Endothelial cell of hepatic sinusoid (primary cell): ENCODE results near the gene C6orf47.
"Not testable (repeated sequence)": the region's sequence is repeated elsewhere in the genome, so short reads cannot be mapped to it uniquely, and the experiment has no call there.

Experiments used
- in situ Hi-C: cut with HindIII; loops from 2 replicates; pipeline ENCODE4 v1.10.0; 2017; ENCODE audit warnings: low sequenced_read_pairs

Gene C6orf47

DNA sequence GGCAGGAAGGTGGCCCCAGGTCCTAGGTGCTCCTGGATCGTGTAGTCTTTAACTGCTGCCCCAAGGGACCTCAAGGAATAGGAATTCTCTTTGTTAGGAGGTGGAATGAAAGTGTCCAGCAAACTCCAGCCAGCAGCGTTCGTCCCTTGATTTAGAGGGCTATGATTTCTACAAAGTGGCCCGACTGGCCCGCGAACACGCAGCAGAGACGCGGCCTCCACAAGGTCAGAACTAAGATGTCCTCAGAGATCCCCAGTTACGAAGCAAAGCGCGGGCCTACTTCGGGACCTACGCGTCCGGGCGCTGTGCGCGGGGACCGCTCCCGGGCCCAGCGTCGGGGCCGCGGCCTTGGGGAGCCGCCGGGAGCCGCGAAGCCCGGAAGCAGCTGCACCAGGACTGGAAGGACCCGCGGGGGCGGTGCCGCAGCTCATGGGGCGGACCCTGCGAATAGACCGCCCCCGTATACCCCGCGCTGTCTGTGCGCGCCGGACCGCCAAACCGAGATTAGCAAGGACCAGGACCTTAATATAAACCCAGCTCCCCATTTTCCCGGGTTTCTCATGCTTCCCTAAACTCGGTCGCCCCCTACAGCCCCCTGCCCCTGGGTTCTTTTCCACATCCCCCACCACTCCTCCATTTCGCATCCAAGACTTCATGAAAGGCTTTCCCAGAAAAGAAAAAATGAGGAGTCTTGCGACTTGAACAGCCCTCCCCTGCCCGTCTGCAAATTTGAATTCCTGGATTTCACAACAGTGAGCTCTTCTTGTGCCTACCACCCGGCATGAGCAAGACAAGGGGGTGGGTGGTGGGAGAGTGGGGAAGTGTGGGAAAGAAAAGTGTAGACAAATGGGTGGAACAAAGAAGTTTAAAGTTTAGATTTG is at the start of gene C6orf47:
TSS of gene C6orf47 (minus strand) at position 398 of the 881 bp plus-strand sequence. CDS start 831 bp downstream, outside the sequence.
- in situ Hi-C loops, result no loop called here

DNA sequence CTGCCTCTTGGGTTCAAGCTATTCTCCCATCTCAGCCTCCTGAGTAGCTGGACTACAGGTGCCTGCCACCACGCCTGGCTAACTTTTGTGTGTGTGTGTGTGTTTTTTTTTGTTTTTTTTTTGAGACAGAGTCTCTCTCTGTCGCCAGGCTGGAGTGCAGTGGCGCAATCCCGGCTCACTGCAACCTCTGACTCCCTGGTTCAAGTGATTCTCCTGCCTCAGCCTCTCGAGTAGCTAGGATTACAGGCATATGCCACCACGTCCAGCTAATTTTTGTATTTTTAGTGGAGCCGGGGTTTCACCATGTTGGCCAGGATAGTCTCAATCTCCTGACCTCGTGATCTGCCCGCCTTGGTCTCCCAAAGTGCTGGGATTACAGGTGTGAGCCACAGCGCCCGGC is 48.6 kb upstream of the C6orf47 start:
- in situ Hi-C loops, result not testable (repeated sequence)

DNA sequence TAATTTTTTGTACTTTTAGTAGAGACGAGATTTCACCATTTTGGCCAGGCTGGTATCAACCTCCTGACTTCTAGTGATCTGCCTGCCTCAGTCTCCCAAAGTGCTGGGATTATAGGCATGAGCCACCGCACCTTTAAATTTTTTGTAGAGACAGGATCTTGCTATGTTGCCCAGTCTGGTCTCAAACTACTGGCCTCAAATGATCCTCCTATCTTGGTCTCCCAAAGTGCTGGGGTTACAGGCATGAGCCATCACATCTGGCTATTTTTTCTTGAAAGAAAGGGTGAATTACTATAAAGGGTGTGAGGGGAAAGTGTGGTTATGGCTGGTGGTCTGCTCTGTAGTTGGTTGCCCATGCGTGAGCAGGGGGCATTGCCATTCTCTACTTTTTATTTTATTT is 47.6 kb upstream of the C6orf47 start:
- in situ Hi-C loops, result no loop called here

DNA sequence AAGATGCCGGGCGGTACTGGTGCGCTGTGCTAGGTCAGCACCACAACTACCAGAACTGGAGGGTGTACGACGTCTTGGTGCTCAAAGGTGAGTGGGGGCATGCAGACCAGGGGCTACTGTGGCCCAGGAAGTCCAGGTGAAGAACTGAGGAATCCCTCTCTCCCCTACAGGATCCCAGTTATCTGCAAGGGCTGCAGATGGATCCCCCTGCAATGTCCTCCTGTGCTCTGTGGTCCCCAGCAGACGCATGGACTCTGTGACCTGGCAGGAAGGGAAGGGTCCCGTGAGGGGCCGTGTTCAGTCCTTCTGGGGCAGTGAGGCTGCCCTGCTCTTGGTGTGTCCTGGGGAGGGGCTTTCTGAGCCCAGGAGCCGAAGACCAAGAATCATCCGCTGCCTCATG is 47.1 kb upstream of the C6orf47 start:
- in situ Hi-C loops, result no loop called here

DNA sequence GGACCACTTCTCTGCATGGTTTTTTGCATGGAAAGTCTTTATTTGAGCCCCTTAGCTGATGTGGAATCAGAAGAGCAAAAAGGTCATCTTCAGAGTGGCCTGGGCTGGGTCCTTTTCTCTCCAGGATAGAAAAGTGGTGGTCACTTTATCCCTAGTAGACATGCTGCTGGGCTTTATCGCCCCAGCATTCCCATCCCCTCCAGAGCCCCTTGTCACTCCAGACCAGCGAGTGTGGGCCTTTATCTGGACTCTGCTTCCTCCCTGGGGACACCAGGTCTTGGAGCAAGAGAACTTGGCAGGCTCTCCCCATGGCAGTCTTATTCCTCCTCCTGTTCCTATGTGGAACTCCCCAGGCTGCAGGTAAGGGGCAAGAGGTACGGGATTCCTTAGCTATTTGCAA is 46.0 kb upstream of the C6orf47 start, which contains the start of gene LY6G6F:
TSS of gene LY6G6F (plus strand) at position 268 of the 400 bp plus-strand sequence. CDS start at position 309, 41 bp downstream.
- in situ Hi-C loops, result no loop called here

DNA sequence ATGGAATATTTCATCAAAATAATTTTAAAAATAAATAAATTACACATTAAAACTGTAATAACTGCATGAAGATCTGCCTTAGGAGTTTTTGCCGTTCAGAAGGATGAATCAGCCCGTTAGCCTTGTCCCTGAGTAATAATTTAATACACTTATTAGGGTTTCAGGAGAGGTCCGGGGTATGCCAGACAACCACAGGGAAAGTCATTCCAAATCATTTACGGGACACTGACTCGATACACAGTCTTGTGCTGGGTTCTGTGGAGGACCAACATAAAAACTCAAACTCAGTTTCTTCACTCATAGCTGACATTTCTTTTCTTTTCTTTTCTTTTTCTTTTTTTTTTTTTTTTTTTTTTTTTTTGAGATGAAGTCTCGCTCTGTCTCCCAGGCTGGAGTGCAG is 45.4 kb upstream of the C6orf47 start:
- in situ Hi-C loops, result no loop called here

DNA sequence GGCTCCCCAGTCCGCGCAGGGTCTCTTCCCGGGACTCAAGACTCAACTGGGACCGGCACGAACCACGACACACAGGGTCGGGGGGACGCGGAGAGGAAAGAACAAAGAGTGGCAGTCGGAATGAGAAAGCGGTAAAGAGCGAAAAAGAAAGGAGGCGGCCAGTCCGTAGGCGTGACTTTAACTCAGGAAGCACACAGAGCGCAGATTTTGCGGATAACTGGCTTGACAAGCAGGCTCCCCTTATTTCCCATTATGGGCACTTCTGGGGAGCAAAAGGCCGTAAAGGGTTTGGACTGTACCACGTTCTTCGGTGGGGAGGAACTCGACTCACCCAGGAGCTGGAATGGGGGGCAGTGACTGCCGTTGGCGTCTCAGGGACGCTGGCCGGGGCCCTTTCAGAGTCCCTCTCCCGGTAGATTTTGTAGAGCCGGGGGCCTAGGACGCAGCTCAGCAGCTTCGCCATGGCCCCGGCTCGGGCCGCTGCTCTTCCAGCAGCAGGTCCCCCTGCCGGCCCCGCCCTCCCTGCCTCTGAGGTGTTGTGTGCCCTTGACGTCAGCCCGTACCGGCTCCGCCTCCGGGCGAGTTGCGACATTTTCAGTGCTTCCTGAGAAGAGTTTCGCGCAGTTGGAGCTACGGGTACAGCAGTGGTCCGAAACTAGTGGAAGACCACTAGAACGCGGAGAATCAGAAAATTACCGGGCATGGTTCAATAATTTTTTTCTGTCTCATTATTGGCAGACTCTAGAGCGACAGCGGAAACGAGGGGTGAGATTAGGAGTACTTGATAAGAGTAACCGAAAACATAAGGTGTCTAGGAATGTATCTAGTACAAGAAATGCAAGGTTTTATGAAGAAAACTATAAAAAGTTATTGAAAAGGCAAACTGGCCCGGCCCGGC is 42.5 kb upstream of the C6orf47 start, which contains the start of gene ABHD16A:
TSS of gene ABHD16A (minus strand) at position 506 of the 898 bp plus-strand sequence. CDS start at position 463, 43 bp downstream.
- in situ Hi-C loops, result no loop called here

GRCh38 chr6:31702405-31702818 is 41.8 kb upstream of the C6orf47 start:
- in situ Hi-C loops, result no loop called here

DNA sequence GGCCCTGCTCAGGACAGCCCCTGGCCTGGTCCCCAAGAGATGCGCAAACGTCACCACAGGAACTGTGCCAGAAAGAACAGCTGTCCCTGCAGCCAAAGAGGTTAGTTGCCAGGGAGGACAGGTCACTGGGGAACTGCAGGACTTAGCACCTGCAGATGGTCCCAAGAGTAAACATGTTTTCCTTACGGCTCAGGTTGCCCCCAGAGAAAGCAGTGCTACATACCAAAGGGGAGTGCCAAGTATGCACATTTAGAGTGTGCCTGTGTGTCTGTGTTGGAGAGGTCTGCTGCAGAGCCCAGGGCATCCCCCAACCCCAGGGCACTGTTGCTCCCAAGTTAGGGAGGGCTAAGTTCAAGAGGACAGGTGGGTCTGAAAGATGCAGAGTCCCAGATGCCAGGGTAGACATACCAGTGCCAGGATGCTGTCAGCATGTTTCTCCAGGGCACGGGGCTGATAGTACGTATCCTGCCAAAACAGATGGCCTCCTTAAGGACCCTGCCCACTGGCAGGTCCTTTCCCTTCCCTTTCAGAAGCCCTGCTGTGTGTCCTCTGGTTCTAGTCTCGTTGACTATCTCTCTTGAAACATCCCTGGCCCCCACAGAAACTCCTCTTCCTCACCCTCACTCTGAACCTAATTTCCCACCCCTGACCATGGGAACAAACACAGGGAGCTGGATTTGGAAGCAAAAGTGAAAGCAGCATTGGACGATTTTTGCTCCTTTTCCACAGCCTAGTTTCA is 41.3 kb upstream of the C6orf47 start:
- in situ Hi-C loops, result no loop called here

DNA sequence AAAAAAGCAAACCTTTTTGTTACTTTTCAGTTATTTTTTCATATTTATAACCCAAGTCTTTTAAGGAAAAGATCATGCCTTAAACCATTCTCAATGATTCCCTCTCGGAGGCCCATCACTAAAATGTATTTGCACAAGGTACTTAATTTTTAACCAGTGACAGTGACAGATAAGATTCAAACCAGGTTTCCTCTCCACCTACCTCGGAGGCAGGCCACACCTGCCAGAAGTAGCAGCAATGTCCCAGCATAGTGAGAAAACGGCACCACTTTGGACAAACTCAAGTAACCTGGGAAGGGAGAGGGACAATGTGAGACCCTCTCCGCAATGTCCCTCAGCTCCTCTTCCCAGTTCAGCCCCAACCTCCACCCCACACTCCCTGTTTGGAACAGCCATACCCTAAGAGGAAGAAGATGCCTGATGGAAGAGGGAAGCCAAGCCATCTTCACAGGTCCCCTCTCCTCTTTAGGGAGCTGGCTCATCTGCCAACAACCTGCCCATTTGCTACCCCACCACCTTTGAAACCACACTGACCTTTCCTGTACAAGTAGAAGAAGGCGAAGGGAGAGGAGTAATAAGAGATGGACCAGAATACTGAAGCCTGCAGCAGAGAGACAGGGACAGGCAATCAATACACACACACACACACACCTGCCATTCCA is 40.3 kb upstream of the C6orf47 start:
- in situ Hi-C loops, result no loop called here

- in situ Hi-C loops, result no loop called here
These were observed 37.0 kb upstream of the C6orf47 start for GRCh38 chr6:31697555-31697954.

DNA sequence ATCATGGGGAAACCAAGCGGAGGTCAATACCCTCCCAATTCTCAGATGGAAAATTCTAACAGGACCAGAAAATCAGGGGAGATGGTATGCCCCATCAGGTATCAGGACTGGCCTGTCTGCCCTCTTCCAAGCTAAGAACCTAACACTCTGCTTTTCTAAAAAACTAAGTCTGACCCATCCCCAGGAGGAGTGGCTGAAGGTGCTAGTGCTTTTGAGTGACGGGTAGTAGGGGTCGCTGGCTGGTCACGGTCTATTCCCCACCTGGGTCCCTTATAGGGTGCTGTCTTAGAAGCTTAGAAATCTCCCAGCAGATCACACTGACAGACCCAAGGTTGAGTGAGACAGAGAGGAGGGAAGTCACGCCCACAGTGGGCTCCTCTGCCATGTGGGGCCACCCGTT is 33.0 kb upstream of the C6orf47 start:
- in situ Hi-C loops, result loop anchor here (5.0 kb wide), 1 partner anchor 39 kb away; no protein-coding TSS in a partner anchor

DNA sequence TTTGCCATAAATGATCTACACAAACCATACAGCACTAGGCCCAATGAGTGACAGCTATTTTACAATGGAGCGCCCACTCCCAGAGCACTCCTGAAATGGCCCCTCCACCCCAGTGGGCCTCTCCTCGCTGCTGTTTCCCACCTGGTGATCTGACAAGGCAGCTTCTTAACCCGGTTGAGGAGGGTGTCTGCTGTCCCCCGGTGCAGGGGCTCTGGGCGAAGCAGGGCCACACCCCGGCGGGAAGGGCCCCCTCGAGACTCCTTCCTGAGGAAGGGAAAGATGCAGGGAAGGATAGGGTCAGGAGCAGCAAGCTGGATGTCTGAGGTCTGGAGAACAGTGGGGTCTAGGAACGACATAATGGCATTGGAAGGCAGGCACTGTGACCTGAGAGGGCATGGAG is 32.3 kb upstream of the C6orf47 start:
- in situ Hi-C loops, result loop anchor here (5.0 kb wide), 1 partner anchor 39 kb away; no protein-coding TSS in a partner anchor

DNA sequence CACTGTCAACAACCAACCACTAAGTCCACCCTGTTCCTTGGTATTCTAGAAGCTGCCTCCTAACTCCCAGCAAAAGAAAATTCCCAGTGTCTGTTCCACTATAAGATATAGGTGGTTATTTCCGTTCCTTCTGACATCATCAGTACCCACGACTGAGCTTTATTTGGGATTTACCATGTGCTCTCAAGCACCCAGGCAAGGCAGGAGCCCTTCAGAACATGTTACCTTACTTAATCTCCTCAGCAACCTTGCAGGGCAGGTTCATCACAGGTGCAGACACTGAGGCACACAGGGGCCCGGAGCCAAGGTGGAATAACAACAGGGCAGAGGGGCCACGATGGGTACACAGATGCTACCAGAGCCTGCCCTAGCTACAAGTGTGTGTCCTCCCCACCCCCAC is 31.8 kb upstream of the C6orf47 start:
- in situ Hi-C loops, result loop anchor here (5.0 kb wide), 1 partner anchor 40 kb away; no protein-coding TSS in a partner anchor

- in situ Hi-C loops, result loop anchor here (5.0 kb wide), 1 partner anchor 41 kb away; no protein-coding TSS in a partner anchor
These were observed 31.1 kb upstream of the C6orf47 start for GRCh38 chr6:31691564-31692108.

DNA sequence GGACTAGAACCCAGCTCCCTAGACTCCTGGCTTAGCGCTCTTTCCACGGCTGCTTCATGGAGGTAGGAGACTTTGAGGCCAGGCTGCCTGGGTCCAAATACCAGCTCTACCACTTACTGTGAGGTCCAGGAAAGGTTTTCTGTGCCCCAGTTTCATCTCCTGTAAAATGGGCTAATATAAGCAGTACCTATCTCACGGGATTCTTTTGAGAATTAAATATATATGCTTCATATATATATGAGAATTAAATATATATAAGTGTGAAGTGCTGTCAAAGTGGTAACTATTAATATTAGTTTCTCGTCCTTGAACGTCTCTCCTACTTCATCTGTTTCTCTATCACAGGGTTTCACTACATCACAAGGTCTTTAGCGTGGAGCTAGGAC is 30.5 kb upstream of the C6orf47 start:
- in situ Hi-C loops, result loop anchor here (5.0 kb wide), 1 partner anchor 41 kb away; no protein-coding TSS in a partner anchor

DNA sequence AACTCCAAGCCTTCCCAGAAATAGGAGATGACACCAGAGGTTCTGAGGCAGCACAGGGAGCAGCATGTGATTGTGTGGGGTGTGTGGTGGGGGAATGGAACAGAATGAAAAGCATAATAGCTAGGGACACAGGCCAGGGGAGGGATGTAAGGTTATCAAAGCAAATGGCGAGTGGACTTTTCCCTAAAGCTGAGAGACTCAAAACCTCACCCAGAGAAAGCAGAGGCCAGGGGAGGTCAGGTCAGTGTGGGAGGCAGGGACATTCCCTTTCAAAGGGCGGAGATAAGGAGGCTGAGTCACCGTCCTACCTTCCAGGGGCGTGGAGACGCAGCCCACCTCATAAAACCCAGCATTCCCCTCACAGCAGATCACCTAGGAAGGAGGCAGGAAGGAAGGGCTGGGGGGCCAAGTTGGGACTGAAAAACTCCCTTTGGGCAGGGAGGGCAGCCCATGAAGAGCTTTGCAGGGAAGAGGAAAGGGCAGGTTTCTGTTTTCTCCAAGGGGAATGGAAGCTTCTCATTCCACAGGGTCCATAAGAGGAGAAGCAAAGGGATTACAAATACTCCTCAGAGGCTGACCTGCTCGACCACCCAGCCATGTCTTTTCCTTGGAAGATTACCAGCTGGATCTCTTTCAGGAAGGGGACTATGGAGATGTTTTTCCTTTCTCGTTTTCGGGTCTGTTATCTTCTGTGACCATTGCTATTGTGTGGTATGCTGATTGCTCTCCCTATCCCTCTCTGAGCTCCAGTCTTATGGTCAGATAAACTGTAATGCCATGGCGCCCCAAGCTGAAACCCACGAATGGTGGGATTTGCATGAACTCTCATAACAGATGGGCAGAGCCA is 29.9 kb upstream of the C6orf47 start:
- in situ Hi-C loops, result loop anchor here (5.0 kb wide), 1 partner anchor 42 kb away; no protein-coding TSS in a partner anchor
